ENCODE data around the gene TRABD. TPM values are rescaled to one million over a fixed set of nuclear protein-coding genes. Genes with fewer than 3 reads are reported as not detected.

TRABD gene
- polyA plus RNA-seq, 5 donors: 14.0 to 32.3 (median 23.3) TPM

DNA sequence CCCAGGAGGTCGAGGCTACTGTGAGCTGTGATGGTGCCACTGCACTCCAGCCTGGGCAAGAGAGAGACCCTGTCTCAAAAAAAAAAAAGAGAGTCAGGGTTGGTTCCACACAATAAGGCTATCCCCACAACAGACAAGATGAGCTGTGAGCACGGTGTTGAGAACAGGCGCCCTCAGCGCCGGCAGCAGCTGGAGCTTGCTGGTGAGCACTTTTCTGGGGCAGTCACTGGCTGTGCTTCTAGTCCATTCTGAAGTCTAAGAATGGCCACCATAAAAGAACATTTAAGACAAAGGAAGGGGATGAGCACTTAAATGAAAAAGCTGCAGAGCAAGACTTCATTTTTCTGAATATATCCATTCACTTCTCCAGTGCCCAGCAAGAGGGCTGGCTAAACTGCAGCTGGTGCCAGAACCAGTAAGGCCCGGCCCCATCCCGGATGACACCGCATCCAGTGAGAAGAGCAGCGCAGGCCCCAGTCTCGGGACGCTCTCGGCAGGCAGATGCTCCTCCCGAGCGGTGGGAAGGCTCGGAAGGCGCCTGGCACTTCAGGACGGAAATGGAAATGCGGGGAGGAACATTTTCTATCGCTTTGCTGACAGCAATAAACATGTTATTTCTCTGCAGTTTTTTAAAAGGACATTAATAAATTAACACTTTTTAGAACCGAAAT lies 46.9 kb downstream of the TRABD start:
- no peak for DNase-seq

DNA sequence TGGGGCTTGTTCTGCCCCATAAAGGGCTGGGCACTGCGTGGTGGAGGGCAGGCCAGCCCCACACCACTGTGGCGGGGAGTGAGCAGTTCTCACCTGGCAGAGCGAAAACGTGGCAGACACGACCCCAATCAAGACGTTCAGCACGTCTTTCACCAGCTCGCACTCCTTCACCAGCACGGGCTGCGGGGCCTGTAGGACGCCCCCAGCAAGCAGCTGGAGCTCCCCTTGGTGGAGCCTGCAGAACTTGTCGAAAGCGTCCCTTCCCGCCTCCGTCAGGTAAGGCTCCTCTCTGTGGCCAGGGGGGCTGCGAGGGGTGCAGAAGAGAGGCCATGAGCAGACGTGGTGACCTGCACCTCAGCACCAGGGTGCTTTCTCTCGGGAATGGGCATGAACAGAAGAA lies 47.5 kb downstream of the TRABD start:
- DNase-seq: no peak

DNA sequence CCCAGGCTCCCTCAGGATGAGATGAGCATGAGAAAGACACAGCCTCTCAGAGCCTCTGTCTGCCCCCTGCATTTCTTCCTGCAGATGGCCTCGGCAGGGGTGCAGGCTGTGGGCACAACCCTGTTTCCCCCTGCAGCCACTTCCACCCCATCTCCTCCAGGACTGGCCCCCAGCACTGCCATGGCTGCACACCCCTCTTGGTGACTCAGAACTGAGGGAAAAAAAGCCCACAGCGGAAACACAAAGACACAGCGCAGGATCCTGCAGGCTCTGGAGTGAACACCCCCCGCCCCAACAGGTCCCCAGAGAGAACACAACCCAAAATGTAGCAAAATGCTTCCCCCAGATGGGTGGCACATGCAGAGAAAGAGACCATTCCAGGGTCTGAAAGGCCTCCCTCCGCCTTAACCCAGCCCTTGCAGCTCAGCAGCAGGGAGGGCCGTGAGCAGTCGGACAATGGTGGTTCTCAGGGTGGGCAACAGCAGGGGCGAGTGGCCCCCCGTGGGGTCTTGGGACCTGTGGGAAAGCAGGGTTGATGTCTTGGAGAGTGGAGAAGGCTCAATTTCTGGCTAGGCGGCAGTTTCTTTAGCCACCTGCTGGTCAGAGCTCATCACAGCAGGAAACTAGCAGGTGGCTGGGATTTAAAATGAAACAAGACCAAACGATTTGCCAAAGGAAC lies 51.2 kb downstream of the TRABD start:
- DNase-seq: no peak

DNA sequence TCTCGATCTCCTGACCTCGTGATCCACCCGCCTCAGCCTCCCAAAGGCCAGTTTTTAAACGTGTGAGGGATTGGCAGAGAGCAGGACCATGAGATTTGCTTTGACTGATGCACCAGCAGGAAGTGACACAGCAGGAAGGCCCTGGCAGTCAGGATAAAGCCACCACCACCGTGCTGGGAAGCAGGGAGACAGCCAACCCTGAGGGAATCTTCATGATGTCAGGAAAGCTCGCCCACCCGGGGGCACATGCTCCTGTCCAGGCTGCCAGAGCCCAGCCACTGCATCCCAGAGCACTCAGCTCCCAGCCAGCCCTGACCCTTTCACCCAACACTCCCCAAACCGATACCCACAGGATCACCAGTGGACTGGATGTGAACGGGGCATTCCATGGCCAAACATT lies 53.0 kb downstream of the TRABD start:
- no peak for DNase-seq

DNA sequence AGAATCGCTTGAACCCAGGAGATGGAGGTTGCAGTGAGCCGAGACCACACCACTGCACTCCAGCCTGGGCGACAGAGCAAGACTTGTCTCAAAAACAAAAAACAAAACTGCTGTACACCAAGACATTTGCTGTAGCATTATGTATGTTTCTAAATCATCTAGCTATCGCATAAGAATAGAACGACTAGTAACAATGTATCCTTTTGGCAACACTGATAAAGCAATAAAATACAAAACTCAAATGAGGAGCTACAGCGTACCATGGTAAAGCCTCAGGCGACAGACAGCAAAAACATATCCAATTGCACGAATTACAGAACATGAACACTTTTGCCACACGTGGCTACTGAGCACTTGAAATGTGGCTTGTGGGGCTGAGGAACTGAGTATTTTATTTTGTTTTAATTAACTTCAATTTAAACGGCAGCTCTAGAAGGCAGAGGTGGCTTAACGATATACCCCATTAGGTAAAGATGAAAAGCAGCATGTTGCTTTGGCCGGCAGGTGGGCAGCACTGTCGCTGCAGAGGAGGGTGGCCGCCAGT lies 56.8 kb downstream of the TRABD start:
- no peak for DNase-seq

DNA sequence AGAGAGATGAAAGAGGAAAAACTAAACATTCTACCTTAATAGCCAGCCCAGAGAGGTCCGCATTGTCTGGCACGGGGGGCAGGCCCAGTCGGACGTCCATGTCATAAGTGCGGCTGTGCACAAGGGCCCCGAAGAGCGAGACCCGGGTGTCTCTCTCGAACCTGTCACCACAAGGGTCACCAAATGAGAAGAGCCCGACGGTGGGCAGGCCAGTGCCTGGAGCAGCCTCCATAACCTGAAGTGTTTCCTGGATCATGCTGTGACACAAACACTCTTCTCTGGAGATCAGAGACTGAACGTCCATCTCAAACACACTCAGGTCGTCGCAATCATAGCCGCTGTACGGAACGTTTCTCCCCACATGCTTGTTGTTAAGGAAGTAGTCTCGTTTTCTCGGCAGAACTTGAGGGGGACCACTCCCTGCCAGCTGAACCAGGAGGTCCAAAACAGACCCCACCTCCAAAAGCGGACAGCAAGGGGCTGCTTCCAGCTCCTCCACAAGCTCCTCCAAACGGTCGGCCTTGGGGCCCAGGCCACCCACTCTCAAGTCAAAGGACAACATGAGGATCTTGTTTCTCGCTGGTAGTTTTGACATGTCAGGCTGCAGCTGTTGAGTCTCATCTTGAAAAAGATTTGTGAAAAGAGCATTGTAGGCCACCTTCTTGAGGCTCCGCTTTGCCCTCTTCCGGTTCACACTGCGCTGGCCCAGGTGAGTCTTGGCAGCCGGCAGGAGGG lies 58.1 kb downstream of the TRABD start:
- no peak for DNase-seq

DNA sequence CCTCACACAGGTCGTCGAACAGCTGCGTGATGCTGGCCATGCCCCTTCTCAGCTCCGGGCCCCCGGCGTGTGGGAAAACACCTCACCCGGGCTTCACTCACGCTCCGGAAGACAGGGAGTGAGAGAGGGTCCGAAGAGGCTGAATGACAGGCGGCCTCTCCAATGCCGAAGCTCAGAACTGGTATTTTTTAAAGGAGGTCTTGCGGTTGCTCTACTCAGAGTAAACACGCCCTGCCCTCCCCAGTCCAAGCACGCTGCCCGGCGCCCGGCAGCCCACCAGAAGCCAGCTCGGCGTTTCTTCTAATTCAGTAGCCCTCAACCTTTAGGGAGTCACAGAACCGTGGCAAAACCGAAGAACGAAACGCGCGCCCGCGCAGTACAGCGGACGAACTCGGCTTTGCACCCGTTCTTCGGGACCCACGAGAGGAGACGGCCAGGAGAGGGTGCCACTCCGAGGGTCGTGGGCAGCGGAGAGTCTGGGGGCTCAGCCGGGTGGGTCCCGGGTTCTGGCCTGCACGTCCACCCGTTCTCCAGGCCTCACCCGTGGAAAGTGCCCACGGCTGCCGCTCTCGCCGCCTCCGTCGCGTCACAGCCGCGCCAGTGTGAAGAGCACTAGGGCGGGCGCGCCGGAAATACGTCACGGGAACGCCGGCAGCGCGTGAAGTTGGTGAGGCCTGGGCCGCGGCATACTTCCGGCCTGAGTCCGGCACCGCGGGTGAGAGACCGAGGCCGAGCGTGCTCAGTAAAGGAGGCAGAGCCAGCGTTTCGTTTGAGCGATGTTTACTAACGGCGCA lies 58.9 kb downstream of the TRABD start, which contains the start of gene TUBGCP6:
Gene TUBGCP6, minus strand, starts transcription at position 604 of the 794 bp plus-strand sequence. Its CDS starts 564 bp downstream, at position 40.
- DNase-seq: peak; percentile 91 to 93

DNA sequence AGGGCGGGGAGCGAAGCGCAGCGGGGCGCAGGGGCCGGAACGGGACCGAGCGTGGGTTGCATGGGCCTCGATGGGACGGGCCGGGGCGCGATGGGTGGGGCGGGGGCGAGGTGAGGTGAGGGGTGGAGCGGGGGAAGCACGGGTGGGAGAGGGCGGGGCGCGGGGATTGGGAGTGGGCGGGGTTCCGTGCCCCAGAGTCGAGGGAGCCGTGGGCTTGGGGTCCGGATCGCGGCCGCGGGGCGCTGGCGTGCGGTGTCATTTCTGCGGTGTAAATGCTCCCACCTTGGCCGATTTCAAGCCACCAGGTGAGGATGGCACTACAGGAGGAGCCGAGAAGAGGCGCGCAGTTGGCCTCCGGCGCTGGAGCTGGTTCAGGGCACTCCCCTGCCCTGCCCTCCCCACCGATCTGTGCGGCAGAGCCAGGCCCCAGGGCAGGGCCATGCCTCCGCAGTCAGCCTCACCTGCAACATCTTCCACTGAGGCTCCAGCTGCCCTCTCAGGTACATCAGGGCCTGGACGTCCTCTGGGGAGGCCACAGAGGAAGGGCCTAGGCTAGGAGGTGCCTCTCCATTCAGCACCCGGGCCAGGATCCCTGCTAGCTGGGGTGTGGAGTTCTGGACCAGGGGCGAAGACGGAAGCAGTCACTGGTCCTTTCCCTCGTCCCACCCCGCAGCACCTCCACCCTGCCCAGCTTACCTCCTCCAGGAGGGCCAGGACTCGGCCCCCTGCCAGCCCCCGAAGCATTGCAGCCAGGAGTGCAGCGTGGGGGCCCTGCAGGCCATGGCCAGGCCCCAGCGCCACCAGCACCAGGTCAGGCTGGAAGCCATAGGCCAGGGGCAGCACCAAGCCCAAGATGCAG lies 59.7 kb downstream of the TRABD start:
- DNase-seq: no peak

DNA sequence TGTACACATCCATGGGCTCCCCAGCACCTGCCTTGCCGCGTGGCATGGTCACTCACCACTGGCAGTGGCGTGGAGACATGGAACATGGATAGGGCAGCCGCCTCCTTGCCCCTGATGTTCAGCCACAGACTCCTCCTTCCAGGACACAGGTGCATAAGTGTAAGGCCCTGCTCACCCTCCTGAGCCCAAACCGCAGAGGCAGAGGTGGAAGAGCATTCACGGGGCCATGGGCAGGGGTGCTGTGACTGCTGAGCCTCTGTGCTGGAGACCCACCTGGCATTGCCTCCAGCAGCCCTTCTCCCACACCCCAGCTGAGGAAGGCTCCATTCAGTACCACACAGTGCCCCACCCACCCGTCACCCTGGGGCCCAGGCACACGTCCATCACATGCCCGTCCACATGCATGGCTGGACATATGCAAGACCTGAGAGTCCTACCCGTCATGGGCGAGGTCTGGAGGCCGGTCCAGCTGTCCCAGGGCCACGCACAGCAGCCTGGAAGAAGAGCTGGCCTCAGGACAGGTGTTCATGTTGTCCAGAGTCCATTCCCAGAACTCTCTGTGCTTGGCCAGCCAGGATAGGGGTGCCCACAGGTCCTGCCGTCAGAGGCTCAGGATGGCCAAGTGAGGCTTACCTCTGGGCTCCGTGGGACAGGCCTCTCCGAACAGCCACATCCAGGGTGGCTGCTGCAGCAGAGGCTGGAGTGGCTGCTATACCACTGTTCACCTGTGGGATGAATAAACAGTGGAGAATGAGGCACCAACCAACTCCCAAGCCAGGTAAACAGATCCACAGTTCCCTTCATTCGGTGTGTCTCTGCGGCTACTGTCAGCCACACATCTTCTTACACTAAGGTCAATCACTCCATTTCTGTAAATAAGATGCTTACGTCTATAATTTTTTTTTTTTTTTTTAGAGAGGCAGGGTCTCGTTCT lies 60.8 kb downstream of the TRABD start:
- no peak for DNase-seq

DNA sequence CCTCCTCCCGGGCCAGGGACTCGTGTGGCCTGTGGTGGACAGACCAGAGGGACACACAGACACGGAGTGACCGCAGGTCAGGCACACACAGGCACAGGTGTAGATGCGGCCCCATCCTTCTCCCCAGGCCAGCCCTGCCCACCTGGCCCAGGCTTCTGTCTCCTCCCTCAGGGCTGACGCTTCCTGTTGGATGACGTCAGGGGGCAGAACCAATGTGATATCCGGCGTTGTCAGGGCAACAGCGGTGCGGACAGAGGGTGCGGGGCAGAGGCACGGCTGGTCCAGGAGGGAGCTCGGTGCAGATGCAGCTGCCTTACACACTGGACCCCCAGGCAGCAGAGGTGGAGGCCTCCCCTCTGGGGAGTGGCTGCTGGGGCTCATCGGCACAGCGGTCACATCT lies 62.0 kb downstream of the TRABD start:
- DNase-seq: no peak

DNA sequence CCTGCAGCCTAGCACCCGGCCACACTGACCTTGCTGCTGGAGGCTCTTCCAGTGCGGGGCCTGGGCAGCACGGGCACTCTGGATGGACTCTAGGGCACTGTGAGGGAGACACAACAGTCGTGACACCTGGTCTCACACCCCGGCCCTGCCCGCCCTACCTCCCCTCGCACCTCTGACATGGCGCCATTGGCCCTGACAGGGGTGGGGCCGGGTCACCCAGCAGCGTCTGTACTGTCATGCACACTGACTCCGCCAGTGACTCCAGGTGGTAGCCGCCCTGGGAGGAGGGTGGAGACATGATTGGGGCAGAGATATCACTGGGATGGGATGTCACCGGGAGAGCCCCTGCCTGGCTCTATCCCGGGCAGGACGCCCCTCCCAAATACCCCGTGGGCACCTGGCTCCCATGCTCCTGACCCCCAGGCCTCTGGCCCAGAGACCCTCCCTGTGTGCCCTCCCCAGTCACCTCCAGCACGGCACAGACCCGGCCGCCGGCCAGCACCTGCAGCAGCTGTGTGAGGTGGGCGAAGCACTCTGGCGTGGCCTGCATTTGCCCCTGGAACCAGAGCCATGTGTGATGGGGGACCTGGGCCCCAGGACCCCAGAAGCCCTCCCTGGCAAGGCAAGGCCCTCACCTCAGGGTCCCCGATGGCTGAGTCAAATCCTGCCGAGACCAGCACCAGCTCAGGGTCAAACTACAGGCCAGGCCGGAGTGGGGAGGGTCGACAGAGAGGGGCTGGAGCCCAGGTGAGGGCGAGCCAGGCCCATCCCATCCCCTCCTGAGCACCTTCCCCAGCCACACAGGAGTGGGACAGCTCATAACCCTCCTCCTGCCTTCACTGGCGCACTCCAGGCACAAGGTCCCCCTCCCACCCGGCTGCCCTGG lies 62.7 kb downstream of the TRABD start:
- DNase-seq: no peak

Other genes with a start within 250 kb of the TRABD start
- gene PIM3, start 225.1 kb upstream of the TRABD start, polyA plus RNA-seq (ENCODE audit: insufficient read depth in 1 of 5, insufficient read length in 5 of 5, low replicate concordance in 1 of 5): 10 to 100 TPM; 23.1 to 45.0 (median 30.2) TPM
- gene IL17REL, start 173.1 kb upstream of the TRABD start, polyA plus RNA-seq (ENCODE audit: insufficient read depth in 1 of 5, insufficient read length in 5 of 5, low replicate concordance in 1 of 5): under 1 TPM in 3 of 5 donors, not detected in 2; 0.08 to 0.15 (median 0.09) TPM
- gene TTLL8, start 127.6 kb upstream of the TRABD start, polyA plus RNA-seq (ENCODE audit: insufficient read depth in 1 of 5, insufficient read length in 5 of 5, low replicate concordance in 1 of 5): not detected
- gene MLC1, start 100.5 kb upstream of the TRABD start, polyA plus RNA-seq (ENCODE audit: insufficient read depth in 1 of 5, insufficient read length in 5 of 5, low replicate concordance in 1 of 5): 1 to 10 TPM; 1.4 to 2.4 (median 2.0) TPM
- 1 to 10 TPM; 1.4 to 3.8 (median 2.1) TPM for gene MOV10L1, start 95.9 kb upstream of the TRABD start, polyA plus RNA-seq (ENCODE audit: insufficient read depth in 1 of 5, insufficient read length in 5 of 5, low replicate concordance in 1 of 5)
- gene PANX2, start 15.2 kb upstream of the TRABD start, polyA plus RNA-seq (ENCODE audit: insufficient read depth in 1 of 5, insufficient read length in 5 of 5, low replicate concordance in 1 of 5): 1 to 10 TPM in 1 of 5 donors, under 1 TPM in 4; 0.38 to 1.0 (median 0.61) TPM
- gene SELENOO, start 15.1 kb downstream of the TRABD start, polyA plus RNA-seq (ENCODE audit: insufficient read depth in 1 of 5, insufficient read length in 5 of 5, low replicate concordance in 1 of 5): 10 to 100 TPM; 14.0 to 31.3 (median 22.2) TPM
- gene TUBGCP6, start 59.1 kb downstream of the TRABD start, polyA plus RNA-seq (ENCODE audit: insufficient read depth in 1 of 5, insufficient read length in 5 of 5, low replicate concordance in 1 of 5): 10 to 100 TPM; 32.3 to 45.7 (median 44.8) TPM
- gene HDAC10, start 65.4 kb downstream of the TRABD start, polyA plus RNA-seq (ENCODE audit: insufficient read depth in 1 of 5, insufficient read length in 5 of 5, low replicate concordance in 1 of 5): 10 to 100 TPM; 19.2 to 42.5 (median 33.6) TPM
- 10 to 100 TPM; 12.7 to 31.8 (median 25.8) TPM for gene MAPK12, start 75.8 kb downstream of the TRABD start, polyA plus RNA-seq (ENCODE audit: insufficient read depth in 1 of 5, insufficient read length in 5 of 5, low replicate concordance in 1 of 5)
- 10 to 100 TPM; 12.2 to 20.1 (median 13.3) TPM for gene MAPK11, start 84.5 kb downstream of the TRABD start, polyA plus RNA-seq (ENCODE audit: insufficient read depth in 1 of 5, insufficient read length in 5 of 5, low replicate concordance in 1 of 5)
- 100 to 1,000 TPM in 4 of 5 donors, 10 to 100 TPM in 1; 96.7 to 147 (median 137) TPM for gene PLXNB2, start 121.7 kb downstream of the TRABD start, polyA plus RNA-seq (ENCODE audit: insufficient read depth in 1 of 5, insufficient read length in 5 of 5, low replicate concordance in 1 of 5)
- 10 to 100 TPM in 4 of 5 donors, 1 to 10 TPM in 1; 9.3 to 18.0 (median 13.5) TPM for gene DENND6B, start 141.1 kb downstream of the TRABD start, polyA plus RNA-seq (ENCODE audit: insufficient read depth in 1 of 5, insufficient read length in 5 of 5, low replicate concordance in 1 of 5)
- gene PPP6R2, start 157.4 kb downstream of the TRABD start, polyA plus RNA-seq (ENCODE audit: insufficient read depth in 1 of 5, insufficient read length in 5 of 5, low replicate concordance in 1 of 5): 10 to 100 TPM; 33.1 to 54.7 (median 41.0) TPM